H9 (cell line): ENCODE data around the gene IL17RA. TPM values are rescaled to one million over a fixed set of nuclear protein-coding genes. Genes with fewer than 3 reads are reported as not detected.

ENCODE experiments used
- DNase-seq: peaks from one replicate; pipeline ENCODE4 v3.0.0-alpha.2; 2017
- H2AFZ ChIP-seq: one replicate; pipeline ENCODE4 v1.6.1; 2013; ENCODE audit warnings: mild to moderate bottlenecking, low read length, control low read depth, moderate library complexity
- H2AK5ac ChIP-seq: 2 replicates; pipeline ENCODE4 v1.6.1; 2013; ENCODE audit warnings: low read length, control low read depth, mixed read lengths; ENCODE audit not compliant: insufficient read length
- H2BK120ac ChIP-seq: one replicate; pipeline ENCODE4 v1.6.1; 2013; ENCODE audit warnings: low read depth, mild to moderate bottlenecking, low read length, control low read depth, inconsistent platforms; ENCODE audit not compliant: poor library complexity, severe bottlenecking
- H2BK12ac ChIP-seq: 2 replicates; pipeline ENCODE4 v1.6.1; 2013; ENCODE audit warnings: low read length, control low read depth, mixed read lengths, low read depth; ENCODE audit not compliant: insufficient read length
- H2BK15ac ChIP-seq: 2 replicates; pipeline ENCODE4 v1.6.1; 2013; ENCODE audit warnings: low read depth, low read length, control low read depth
- H2BK20ac ChIP-seq: one replicate; pipeline ENCODE4 v1.6.1; 2013; ENCODE audit warnings: low read depth, mild to moderate bottlenecking, low read length, control low read depth, inconsistent platforms; ENCODE audit not compliant: poor library complexity, severe bottlenecking
- H2BK5ac ChIP-seq: 2 replicates; pipeline ENCODE4 v1.6.1; 2013; ENCODE audit warnings: low read length, control low read depth, mixed read lengths; ENCODE audit not compliant: insufficient read length
- H3K14ac ChIP-seq: 2 replicates; pipeline ENCODE4 v1.6.1; 2013; ENCODE audit warnings: low read length, control low read depth; ENCODE audit not compliant: insufficient read depth
- H3K18ac ChIP-seq: 2 replicates; pipeline ENCODE4 v1.6.1; 2013; ENCODE audit warnings: low read depth, mild to moderate bottlenecking, mixed read lengths, low read length, control low read depth; ENCODE audit not compliant: insufficient read length
- H3K23ac ChIP-seq: 2 replicates; pipeline ENCODE4 v1.6.1; 2013; ENCODE audit warnings: low read length, control low read depth, mixed read lengths, low read depth; ENCODE audit not compliant: insufficient read length
- H3K23me2 ChIP-seq: 2 replicates; pipeline ENCODE4 v1.6.1; 2013; ENCODE audit warnings: low read depth, mild to moderate bottlenecking, mixed read lengths, low read length, control low read depth; ENCODE audit not compliant: insufficient read length, poor library complexity, severe bottlenecking
- H3K27ac ChIP-seq: 2 replicates; pipeline ENCODE4 v1.5.1; 2013; ENCODE audit warnings: low read length, control low read depth, mixed read lengths, low read depth; ENCODE audit not compliant: insufficient read length
- H3K27me3 ChIP-seq: 2 replicates; pipeline ENCODE4 v1.6.1; 2013; ENCODE audit warnings: low read length, control low read depth, inconsistent platforms; ENCODE audit not compliant: insufficient read depth
- H3K4ac ChIP-seq: 2 replicates; pipeline ENCODE4 v1.6.1; 2013; ENCODE audit warnings: low read depth, mild to moderate bottlenecking, control low read depth, inconsistent platforms, low read length, moderate library complexity
- H3K4me1 ChIP-seq: 2 replicates; pipeline ENCODE4 v1.6.1; 2013; ENCODE audit warnings: low read length, control low read depth, inconsistent platforms; ENCODE audit not compliant: insufficient read depth
- H3K4me2 ChIP-seq: 2 replicates; pipeline ENCODE4 v1.6.1; 2013; ENCODE audit warnings: low read length, control low read depth, mixed read lengths; ENCODE audit not compliant: insufficient read length, insufficient read depth
- H3K56ac ChIP-seq: 2 replicates; pipeline ENCODE4 v1.6.1; 2013; ENCODE audit warnings: low read depth, mild to moderate bottlenecking, mixed read lengths, low read length, control low read depth; ENCODE audit not compliant: insufficient read length
- H3K79me1 ChIP-seq: 2 replicates; pipeline ENCODE4 v1.6.1; 2013; ENCODE audit warnings: low read depth, mild to moderate bottlenecking, moderate library complexity, low read length, control low read depth, inconsistent platforms; ENCODE audit not compliant: insufficient read depth, poor library complexity, severe bottlenecking
- H3K79me2 ChIP-seq: 2 replicates; pipeline ENCODE4 v1.6.1; 2013; ENCODE audit warnings: low read length, control low read depth, inconsistent platforms; ENCODE audit not compliant: insufficient read depth
- H3K9ac ChIP-seq: 2 replicates; pipeline ENCODE4 v1.6.1; 2013; ENCODE audit warnings: low read length, control low read depth, mixed read lengths; ENCODE audit not compliant: insufficient read length; ENCODE audit errors: extremely low read depth
- H3K9me3 ChIP-seq: one replicate; pipeline ENCODE4 v1.6.1; 2013; ENCODE audit warnings: low read depth, low read length, inconsistent platforms; ENCODE audit not compliant: control insufficient read depth
- H3T11ph ChIP-seq: one replicate; pipeline ENCODE4 v1.6.1; 2013; ENCODE audit warnings: mild to moderate bottlenecking, low read length, control low read depth, inconsistent platforms
- H4K20me1 ChIP-seq: one replicate; pipeline ENCODE4 v1.6.1; 2013; ENCODE audit not compliant: control insufficient read depth, insufficient read length, insufficient read depth
- H4K5ac ChIP-seq: 2 replicates; pipeline ENCODE4 v1.6.1; 2013; ENCODE audit warnings: low read depth, mild to moderate bottlenecking, mixed read lengths, low read length, control low read depth; ENCODE audit not compliant: insufficient read length
- H4K8ac ChIP-seq: replicated peaks from 2 replicates; pipeline ENCODE4 v1.6.1; 2013; ENCODE audit warnings: low read length, control low read depth, mixed read lengths, low read depth; ENCODE audit not compliant: insufficient read length
- H4K91ac ChIP-seq: 2 replicates; pipeline ENCODE4 v1.6.1; 2013; ENCODE audit warnings: low read depth, mild to moderate bottlenecking, moderate library complexity, mixed read lengths, low read length, control low read depth; ENCODE audit not compliant: insufficient read length
- H3K27ac Mint-ChIP-seq, 3 experiments: 2 replicates in 2 of 3; 3 replicates in 1 of 3; pipeline ENCODE4 v1.8.0; 2020 to 2021; ENCODE audit warnings: mixed read lengths in 3 of 3, mild to moderate bottlenecking in 1 of 3, moderate library complexity in 1 of 3
- H3K27me3 Mint-ChIP-seq: 2 replicates; pipeline ENCODE4 v1.8.0; 2021; ENCODE audit warnings: low read depth, mild to moderate bottlenecking, moderate library complexity, mixed read lengths
- H3K36me3 Mint-ChIP-seq, 3 experiments: 2 replicates in 2 of 3; 3 replicates in 1 of 3; pipeline ENCODE4 v1.8.0; 2020 to 2021; ENCODE audit warnings: low read depth in 3 of 3, mixed read lengths in 3 of 3; ENCODE audit not compliant: insufficient read depth in 1 of 3
- H3K4me1 Mint-ChIP-seq, 2 experiments: 2 replicates each; pipeline ENCODE4 v1.8.0; 2020; ENCODE audit warnings: mixed read lengths in 2 of 2
- H3K4me3 Mint-ChIP-seq, 2 experiments: 2 replicates in 1 of 2; 3 replicates in 1 of 2; pipeline ENCODE4 v1.8.0; 2020 to 2021; ENCODE audit warnings: mild to moderate bottlenecking in 2 of 2, mixed read lengths in 2 of 2, moderate library complexity in 1 of 2
- H3K9me3 Mint-ChIP-seq, 2 experiments: 2 replicates in 1 of 2; 3 replicates in 1 of 2; pipeline ENCODE4 v1.8.0; 2020; ENCODE audit warnings: mild to moderate bottlenecking in 2 of 2, mixed read lengths in 2 of 2, moderate library complexity in 1 of 2
- WGBS: extraction: QIAGEN DNeasy Blood & Tissue Kit; methylation state at CpG from one replicate; pipeline ENCODE4 v1.1.7; 2013; ENCODE audit warnings: missing lambda C conversion rate, low lambda C conversion rate, mixed read lengths; ENCODE audit not compliant: insufficient read length; ENCODE audit errors: extremely low coverage; 5-methylcytosine and 5-hydroxymethylcytosine counted together
- total RNA-seq: library from RNA; stranded (reverse); gene quantifications from 2 replicates; pipeline ENCODE4 v1.2.1, GENCODE V29; 2021
- TF ChIP-seq, protein P1 (sequence below): fragments of 200-600 bp; sonication (generic); conservative IDR thresholded peaks from 3 replicates; pipeline ENCODE4 v1.8.0; 2021; ENCODE audit warnings: antibody characterized with exemption, mild to moderate bottlenecking

IL17RA gene
- total RNA-seq, 1 experiment from 2014 or later = 12.4 TPM

DNA sequence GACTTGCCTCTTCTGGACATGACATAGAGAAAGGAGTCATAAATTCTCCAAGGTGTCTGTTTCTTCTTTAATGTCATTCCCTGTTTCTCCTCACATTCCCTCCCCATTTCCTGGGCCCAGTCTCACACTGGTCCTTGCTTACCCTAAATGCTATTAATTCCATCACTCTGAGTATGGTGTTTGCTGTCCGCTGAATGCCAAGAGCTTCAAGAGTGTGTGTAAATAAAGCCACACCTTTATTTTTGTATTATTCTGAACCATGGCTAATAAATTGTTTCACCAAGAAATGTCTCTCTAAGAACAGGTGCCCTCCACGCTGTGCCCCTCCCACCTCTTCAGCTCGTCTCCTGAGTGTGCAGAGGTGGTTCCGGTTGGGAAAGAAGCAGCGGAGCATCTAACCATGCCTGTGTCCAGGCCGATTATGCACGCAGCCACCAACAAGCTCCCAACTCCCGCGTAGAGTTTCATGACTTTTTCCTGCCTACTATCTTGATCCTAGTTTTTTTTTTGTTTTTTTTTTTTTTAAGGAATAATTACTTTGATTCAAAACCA is 27.8 kb downstream of the IL17RA start:
- Histone ChIP-seq H2BK15ac (no peak overlapping the region), H2BK12ac (no peak overlapping the region), H4K8ac (no peak overlapping the region), H2BK120ac (no peak overlapping the region), H3K79me2 (no peaks in the 10 kb centered on the region), H3K23me2 (no peaks in the 10 kb centered on the region), H4K91ac (no peak overlapping the region), H3T11ph (no peak overlapping the region), H4K20me1 (no peaks in the 10 kb centered on the region), H2BK20ac (no peak overlapping the region), H2AK5ac (no peak overlapping the region), H3K4ac (no peak overlapping the region), H2AFZ (no peak overlapping the region), H3K56ac (no peak overlapping the region), H3K27me3 (no peaks in the 10 kb centered on the region), H3K14ac (no peak overlapping the region), H3K4me1 (no peaks in the 10 kb centered on the region), H4K5ac (no peak overlapping the region), H3K79me1 (no peaks in the 10 kb centered on the region), H3K23ac (no peak overlapping the region), H3K27ac (no peak overlapping the region), H3K4me2 (no peak overlapping the region), H2BK5ac (no peak overlapping the region), H3K9me3 (no peaks in the 10 kb centered on the region), H3K9ac (no peak overlapping the region), H3K18ac (no peak overlapping the region)
- no peak overlapping the region for H3K27ac Mint-ChIP-seq
- peaks cover 2 to 3% (median 3%) of the 10 kb centered on the region in 3 experiments; a peak in 3 of 7 replicates for H3K36me3 Mint-ChIP-seq
- WGBS = no CpG with 5 or more reads among the region's 9 CpGs
- no peak for DNase-seq
- H3K9me3 Mint-ChIP-seq = no peaks in the 10 kb centered on the region; a peak in 1 of 5 replicates
- H3K4me3 Mint-ChIP-seq = no peak overlapping the region
- peaks cover 14 to 24% of the 10 kb centered on the region in 2 experiments for H3K4me1 Mint-ChIP-seq
- no peaks in the 10 kb centered on the region for H3K27me3 Mint-ChIP-seq
- TF ChIP-seq, protein P1, sequence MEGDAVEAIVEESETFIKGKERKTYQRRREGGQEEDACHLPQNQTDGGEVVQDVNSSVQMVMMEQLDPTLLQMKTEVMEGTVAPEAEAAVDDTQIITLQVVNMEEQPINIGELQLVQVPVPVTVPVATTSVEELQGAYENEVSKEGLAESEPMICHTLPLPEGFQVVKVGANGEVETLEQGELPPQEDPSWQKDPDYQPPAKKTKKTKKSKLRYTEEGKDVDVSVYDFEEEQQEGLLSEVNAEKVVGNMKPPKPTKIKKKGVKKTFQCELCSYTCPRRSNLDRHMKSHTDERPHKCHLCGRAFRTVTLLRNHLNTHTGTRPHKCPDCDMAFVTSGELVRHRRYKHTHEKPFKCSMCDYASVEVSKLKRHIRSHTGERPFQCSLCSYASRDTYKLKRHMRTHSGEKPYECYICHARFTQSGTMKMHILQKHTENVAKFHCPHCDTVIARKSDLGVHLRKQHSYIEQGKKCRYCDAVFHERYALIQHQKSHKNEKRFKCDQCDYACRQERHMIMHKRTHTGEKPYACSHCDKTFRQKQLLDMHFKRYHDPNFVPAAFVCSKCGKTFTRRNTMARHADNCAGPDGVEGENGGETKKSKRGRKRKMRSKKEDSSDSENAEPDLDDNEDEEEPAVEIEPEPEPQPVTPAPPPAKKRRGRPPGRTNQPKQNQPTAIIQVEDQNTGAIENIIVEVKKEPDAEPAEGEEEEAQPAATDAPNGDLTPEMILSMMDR = no peak
